Adrenal gland (tissue), 12 donors: ENCODE measurements around the gene HORMAD2. TPM values are rescaled to one million over a fixed set of nuclear protein-coding genes. Genes with fewer than 3 reads are reported as not detected.

Experiments
- DNase-seq, 7 donors: peaks; one replicate each; pipeline ENCODE4 v3.0.0-alpha.2; 2019 to 2020
- H3K27ac ChIP-seq, 5 donors: fragments of 200-600 bp; sonication (generic) in 4 of 5; 1 replicate in 3 of 5; 2 replicates in 2 of 5; pipeline versions ENCODE4 v1.5.1 to v1.8.0; 2016 to 2020; ENCODE audit warnings: mild to moderate bottlenecking in 1 of 5
- H3K27me3 ChIP-seq: fragments of 200-600 bp; 2 replicates; pipeline ENCODE4 v1.8.0; 2021
- H3K36me3 ChIP-seq, 2 donors: fragments of 200-600 bp; replicated peaks in 1 of 2; 1 replicate in 1 of 2; 2 replicates in 1 of 2; pipeline versions ENCODE4 v1.5.1 to v1.8.0; 2018 to 2022
- H3K4me1 ChIP-seq, 2 donors: fragments of 200-600 bp; replicated peaks in 1 of 2; 1 replicate in 1 of 2; 2 replicates in 1 of 2; pipeline versions ENCODE4 v1.5.1 to v1.8.0; 2018 to 2021
- H3K4me3 ChIP-seq, 4 donors: fragments of 200-600 bp; sonication (generic) in 3 of 4; one replicate each; pipeline ENCODE4 v1.5.1; 2016 to 2018
- H3K9me3 ChIP-seq, 3 donors: fragments of 200-600 bp; sonication (generic) in 1 of 3; replicated peaks in 1 of 3; 1 replicate in 2 of 3; 2 replicates in 1 of 3; pipeline versions ENCODE4 v1.5.1 to v1.8.0; 2016 to 2021
- CTCF ChIP-seq, 6 experiments: fragments of 450-650 bp in 4 of 6; fragments of 200-600 bp in 2 of 6; sonication (generic) in 1 of 6; IDR thresholded peaks; 1 replicate in 5 of 6; 2 replicates in 1 of 6; pipeline versions ENCODE4 v1.5.1 to v1.8.0; 2016 to 2021; ENCODE audit warnings: antibody characterized with exemption in 6 of 6, mild to moderate bottlenecking in 2 of 6, moderate library complexity in 1 of 6
- POLR2A ChIP-seq, 2 donors: fragments of 450-650 bp; IDR thresholded peaks; one replicate each; pipeline ENCODE4 v1.6.1; 2017; ENCODE audit warnings: antibody characterized with exemption in 2 of 2, mild to moderate bottlenecking in 2 of 2, moderate library complexity in 1 of 2
- WGBS, 4 donors: extraction: QIAGEN DNeasy Blood & Tissue Kit in 2 of 4; methylation state at CpG; one replicate each; pipeline versions ENCODE4 v1.1.5 to v1.1.7; 2013 to 2017; 5-methylcytosine and 5-hydroxymethylcytosine counted together
- intact Hi-C, 2 donors: fragments of 100-400 bp; cut with DNase I; formaldehyde crosslinking; loops; one replicate each; pipeline versions ENCODE4 v1.14.1 to v1.15.0; 2022 to 2023
- polyA plus RNA-seq, 3 donors: library from polyadenylated mRNA; stranded (reverse); fragments of 200-250 nt in 2 of 3; fragments of 350-450 nt in 1 of 3; fragmentation: Illumina TruSeq in 1 of 3; extraction: RNeasy Lipid Tissue Mini Kit (QIAGEN cat#74804) in 1 of 3; gene quantifications; one replicate each; pipeline ENCODE4 v1.2.3, GENCODE V29; 2013 to 2014
- total RNA-seq, 9 donors: library from RNA; depleted of rRNA in 4 of 9; stranded (reverse); fragments of >200 nt in 4 of 9; fragments of 120-200 nt in 1 of 9; fragmentation: NEBNext Ultra II Directional in 1 of 9; extraction: Animal tissue kit (Norgen Biotek cat#: 25700) in 1 of 9; gene quantifications; one replicate each; pipeline versions ENCODE4 v1.1.0 to v1.2.4, GENCODE V29; 2013 to 2023
- donor health status: healthy with polysubstance abuse.
- donor health status: Bipolar disorder and iron deficiency.
- donor health status: DM: yes; HTN: yes; CAD: no.
- donor health status: DM: no; HTN: no; CAD: no.
- donor health status: DM: no; HTN: no; CAD: no.
- donor health status: DM: yes; HTN: yes; CAD: no.

The HORMAD2 gene
- total and polyA plus RNA-seq, 12 donors = not detected

GRCh38 chr22:30167296-30167695 lies 87.0 kb downstream of the HORMAD2 start:
- intact Hi-C loops = no loop called here
- Histone ChIP-seq H3K27ac (no peak overlapping the region), H3K4me1 (no peaks in the 10 kb centered on the region), H3K27me3 (no peaks in the 10 kb centered on the region), H3K9me3 (no peaks in the 10 kb centered on the region), H3K36me3 (no peaks in the 10 kb centered on the region), H3K4me3 (no peak overlapping the region)
- 69 to 89% (median 75%) methylated on average over 2 of the region's 2 CpGs for WGBS, 4 donors
- no peak for DNase-seq
- TF ChIP-seq POLR2A (IDR thresholded peaks at IDR 0.05) (no peak), CTCF (IDR thresholded peaks at IDR 0.05) (no peak)

- no peak overlapping the region for H3K27ac ChIP-seq
- no peak for DNase-seq
- no peaks in the 10 kb centered on the region for H3K4me1 ChIP-seq
- intact Hi-C loops = no loop called here
- 68 to 83% (median 72%) methylated on average over 1 of the region's 1 CpG for WGBS, 4 donors
- H3K4me3 ChIP-seq = no peak overlapping the region
- no peaks in the 10 kb centered on the region for H3K9me3 ChIP-seq
- H3K36me3 ChIP-seq = no peaks in the 10 kb centered on the region
- no peaks in the 10 kb centered on the region for H3K27me3 ChIP-seq
- TF ChIP-seq CTCF (IDR thresholded peaks at IDR 0.05) = no peak
Observed at GRCh38 chr22:30167734-30168133, 87.5 kb downstream of the HORMAD2 start.

- Histone ChIP-seq H3K4me1 (no peaks in the 10 kb centered on the region), H3K27ac (no peak overlapping the region), H3K36me3 (no peaks in the 10 kb centered on the region), H3K9me3 (no peaks in the 10 kb centered on the region), H3K4me3 (no peak overlapping the region), H3K27me3 (no peaks in the 10 kb centered on the region)
- intact Hi-C loops = no loop called here
- TF ChIP-seq CTCF (IDR thresholded peaks at IDR 0.05) = no peak
- WGBS, 4 donors = 49 to 71% (median 60%) methylated on average over 1 of the region's 1 CpG
- DNase-seq = no peak
Observed at GRCh38 chr22:30169002-30169401, 88.7 kb downstream of the HORMAD2 start.

- 63 to 72% (median 64%) methylated on average over 2 of the region's 2 CpGs for WGBS, 4 donors
- DNase-seq = no peak
- H3K4me1 ChIP-seq = no peaks in the 10 kb centered on the region
- intact Hi-C loops = no loop called here
- no peaks in the 10 kb centered on the region for H3K36me3 ChIP-seq
- H3K4me3 ChIP-seq = no peak overlapping the region
- H3K9me3 ChIP-seq = no peaks in the 10 kb centered on the region
- TF ChIP-seq CTCF (IDR thresholded peaks at IDR 0.05) = no peak
- no peak for TF ChIP-seq POLR2A (IDR thresholded peaks at IDR 0.05)
- H3K27me3 ChIP-seq = no peaks in the 10 kb centered on the region
- H3K27ac ChIP-seq = no peak overlapping the region
Observed at GRCh38 chr22:30170129-30170528, 89.9 kb downstream of the HORMAD2 start.
